SK-N-SH treated with all-trans-retinoic acid at 6 μM for 48 hours (cell line): ENCODE results near the gene EXOSC5.

Experiments used
- ATAC-seq: fragments of 200-7000 bp; cut with Tn5 transposase; 3 replicates; pipeline ENCODE4 v1.9.1; 2020; ENCODE audit warnings: mild to moderate bottlenecking, moderate library complexity
- ARNTL ChIP-seq: fragments of 450-650 bp; formaldehyde crosslinking; IDR thresholded peaks from 2 replicates; pipeline ENCODE4 v1.5.0; 2020; ENCODE audit warnings: low read depth, mild to moderate bottlenecking, moderate library complexity, borderline replicate concordance
- CSDC2 ChIP-seq: fragments of 250-450 bp; sonication (Bioruptor Pico); IDR thresholded peaks from 2 replicates; pipeline ENCODE4 v1.5.0; 2020; ENCODE audit warnings: mild to moderate bottlenecking, moderate library complexity
- ESRRG ChIP-seq: fragments of 250-450 bp; sonication (Bioruptor Pico); IDR thresholded peaks from 2 replicates; pipeline ENCODE4 v1.6.1; 2021; ENCODE audit warnings: mild to moderate bottlenecking
- GLIS3 ChIP-seq: fragments of 250-450 bp; sonication (Bioruptor Pico); IDR thresholded peaks from 2 replicates; pipeline ENCODE4 v1.5.0; 2020; ENCODE audit warnings: mild to moderate bottlenecking, moderate library complexity
- ISL1 ChIP-seq: fragments of 250-450 bp; sonication (Bioruptor Pico); IDR thresholded peaks from 2 replicates; pipeline ENCODE4 v2.1.2; 2022; ENCODE audit warnings: mild to moderate bottlenecking, moderate library complexity
- OSR1 ChIP-seq: fragments of 250-450 bp; sonication (Bioruptor Pico); IDR thresholded peaks from 2 replicates; pipeline ENCODE4 v1.8.0; 2022; ENCODE audit warnings: moderate library complexity, mild to moderate bottlenecking, inconsistent platforms
- PPARA ChIP-seq: fragments of 250-450 bp; sonication (Bioruptor Pico); IDR thresholded peaks from 2 replicates; pipeline ENCODE4 v1.5.0; 2020; ENCODE audit warnings: mild to moderate bottlenecking, borderline replicate concordance
- RARB ChIP-seq: fragments of 250-450 bp; sonication (Bioruptor Pico); IDR thresholded peaks from 2 replicates; pipeline ENCODE4 v1.8.0; 2021; ENCODE audit warnings: mild to moderate bottlenecking, moderate library complexity
- SNAI2 ChIP-seq: fragments of 250-450 bp; sonication (Bioruptor Pico); IDR thresholded peaks from 2 replicates; pipeline ENCODE4 v1.5.0; 2020; ENCODE audit warnings: mild to moderate bottlenecking, moderate library complexity
- TCF4 ChIP-seq: fragments of 250-450 bp; sonication (Bioruptor Pico); IDR thresholded peaks from 2 replicates; pipeline ENCODE4 v1.8.0; 2021; ENCODE audit warnings: mild to moderate bottlenecking, moderate library complexity, borderline replicate concordance
- TOX ChIP-seq: fragments of 250-450 bp; sonication (Bioruptor Pico); IDR thresholded peaks from 2 replicates; pipeline ENCODE4 v1.8.0; 2021; ENCODE audit warnings: mild to moderate bottlenecking, moderate library complexity, borderline replicate concordance
- ZFP3 ChIP-seq: fragments of 250-450 bp; sonication (Bioruptor Pico); IDR thresholded peaks from 2 replicates; pipeline ENCODE4 v1.5.0; 2020; ENCODE audit warnings: mild to moderate bottlenecking, moderate library complexity
- ZNF565 ChIP-seq: fragments of 450-650 bp; formaldehyde crosslinking; conservative IDR thresholded peaks from 2 replicates; pipeline ENCODE4 v1.5.0; 2020; ENCODE audit warnings: low read depth, mild to moderate bottlenecking, moderate library complexity
- ZNF70 ChIP-seq: fragments of 450-650 bp; formaldehyde crosslinking; IDR thresholded peaks from 2 replicates; pipeline ENCODE4 v1.5.0; 2020; ENCODE audit warnings: mild to moderate bottlenecking, moderate library complexity
- TF ChIP-seq, protein P1 (sequence below): fragments of 250-450 bp; sonication (Bioruptor Pico); IDR thresholded peaks from 2 replicates; pipeline ENCODE4 v1.8.0; 2021; ENCODE audit warnings: low read depth, mild to moderate bottlenecking, moderate library complexity, borderline replicate concordance
- TF ChIP-seq, protein P2 (sequence below): fragments of 250-450 bp; sonication (Bioruptor Pico); IDR thresholded peaks from 2 replicates; pipeline ENCODE4 v1.5.1; 2021; ENCODE audit warnings: mild to moderate bottlenecking, moderate library complexity
- TF ChIP-seq, protein P3 (sequence below): fragments of 250-450 bp; sonication (Bioruptor Pico); IDR thresholded peaks from 2 replicates; pipeline ENCODE4 v1.5.1; 2020; ENCODE audit warnings: low read depth, mild to moderate bottlenecking, moderate library complexity
- TF ChIP-seq, protein P4 (sequence below): fragments of 250-450 bp; sonication (Bioruptor Pico); IDR thresholded peaks from 2 replicates; pipeline ENCODE4 v1.5.0; 2020; ENCODE audit warnings: mild to moderate bottlenecking, moderate library complexity

The EXOSC5 gene

DNA sequence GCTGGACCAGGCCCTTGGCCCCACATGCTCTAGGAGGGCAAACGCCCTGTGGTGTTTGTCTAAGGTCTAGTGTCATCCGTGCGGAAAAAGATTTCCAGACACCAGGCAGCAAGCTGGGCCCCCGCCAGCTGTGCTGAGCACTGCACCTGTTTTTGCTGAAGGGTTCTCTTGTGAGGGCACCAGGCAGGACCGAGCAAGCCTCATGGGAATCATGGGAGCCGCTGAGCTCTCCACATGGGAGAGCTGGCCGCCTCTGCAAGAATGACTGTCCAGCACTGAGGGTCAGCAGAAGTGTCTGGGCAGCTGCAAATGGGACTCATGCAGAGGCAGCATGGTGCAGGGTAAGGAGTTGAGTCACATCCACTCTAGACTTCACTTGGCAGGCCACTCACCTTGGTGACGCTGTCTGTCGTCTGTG lies 18.0 kb upstream of the EXOSC5 start:
- ATAC-seq: no peak
- TF ChIP-seq RARB (CRISPR knock-in tag): no peak
- no peak for TF ChIP-seq ZFP3
- no peak for TF ChIP-seq ESRRG (CRISPR knock-in tag)
- TF ChIP-seq, protein P1, sequence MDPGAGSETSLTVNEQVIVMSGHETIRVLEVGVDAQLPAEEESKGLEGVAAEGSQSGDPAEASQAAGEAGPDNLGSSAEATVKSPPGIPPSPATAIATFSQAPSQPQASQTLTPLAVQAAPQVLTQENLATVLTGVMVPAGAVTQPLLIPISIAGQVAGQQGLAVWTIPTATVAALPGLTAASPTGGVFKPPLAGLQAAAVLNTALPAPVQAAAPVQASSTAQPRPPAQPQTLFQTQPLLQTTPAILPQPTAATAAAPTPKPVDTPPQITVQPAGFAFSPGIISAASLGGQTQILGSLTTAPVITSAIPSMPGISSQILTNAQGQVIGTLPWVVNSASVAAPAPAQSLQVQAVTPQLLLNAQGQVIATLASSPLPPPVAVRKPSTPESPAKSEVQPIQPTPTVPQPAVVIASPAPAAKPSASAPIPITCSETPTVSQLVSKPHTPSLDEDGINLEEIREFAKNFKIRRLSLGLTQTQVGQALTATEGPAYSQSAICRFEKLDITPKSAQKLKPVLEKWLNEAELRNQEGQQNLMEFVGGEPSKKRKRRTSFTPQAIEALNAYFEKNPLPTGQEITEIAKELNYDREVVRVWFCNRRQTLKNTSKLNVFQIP (CRISPR knock-in tag): no peak
- TF ChIP-seq, protein P2, sequence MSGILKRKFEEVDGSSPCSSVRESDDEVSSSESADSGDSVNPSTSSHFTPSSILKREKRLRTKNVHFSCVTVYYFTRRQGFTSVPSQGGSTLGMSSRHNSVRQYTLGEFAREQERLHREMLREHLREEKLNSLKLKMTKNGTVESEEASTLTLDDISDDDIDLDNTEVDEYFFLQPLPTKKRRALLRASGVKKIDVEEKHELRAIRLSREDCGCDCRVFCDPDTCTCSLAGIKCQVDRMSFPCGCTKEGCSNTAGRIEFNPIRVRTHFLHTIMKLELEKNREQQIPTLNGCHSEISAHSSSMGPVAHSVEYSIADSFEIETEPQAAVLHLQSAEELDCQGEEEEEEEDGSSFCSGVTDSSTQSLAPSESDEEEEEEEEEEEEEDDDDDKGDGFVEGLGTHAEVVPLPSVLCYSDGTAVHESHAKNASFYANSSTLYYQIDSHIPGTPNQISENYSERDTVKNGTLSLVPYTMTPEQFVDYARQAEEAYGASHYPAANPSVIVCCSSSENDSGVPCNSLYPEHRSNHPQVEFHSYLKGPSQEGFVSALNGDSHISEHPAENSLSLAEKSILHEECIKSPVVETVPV (CRISPR knock-in tag): no peak
- TF ChIP-seq ISL1 (CRISPR knock-in tag): no peak
- no peak for TF ChIP-seq ZNF565 (CRISPR knock-in tag)
- no peak for TF ChIP-seq OSR1 (CRISPR knock-in tag)

DNA sequence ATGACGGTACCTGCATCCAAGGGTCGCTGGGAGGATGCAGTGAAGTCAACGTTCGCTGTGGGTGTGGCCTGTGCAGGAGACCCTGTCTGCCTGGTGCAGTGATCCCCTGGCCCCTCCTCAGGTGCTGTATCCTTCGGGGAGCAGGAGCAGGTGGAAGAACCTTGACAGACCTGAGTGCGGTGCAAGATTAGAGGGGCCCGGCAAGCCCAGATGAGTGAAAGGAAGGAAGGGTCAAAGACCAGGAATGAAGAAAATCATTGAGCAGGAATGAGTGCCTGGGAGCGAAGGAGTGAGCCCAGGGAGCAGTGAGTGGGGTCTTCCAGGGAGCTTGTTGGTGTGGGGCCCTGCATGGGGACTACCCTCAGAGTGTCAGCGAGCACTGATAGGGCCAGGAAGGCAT lies 17.3 kb upstream of the EXOSC5 start:
- TF ChIP-seq TCF4 (CRISPR knock-in tag) (no peak), RARB (CRISPR knock-in tag) (no peak), PPARA (no peak), ESRRG (CRISPR knock-in tag) (no peak), ARNTL (CRISPR knock-in tag) (no peak), GLIS3 (CRISPR knock-in tag) (no peak), ZNF70 (CRISPR knock-in tag) (no peak), ISL1 (CRISPR knock-in tag) (no peak)
- TF ChIP-seq, protein P3, sequence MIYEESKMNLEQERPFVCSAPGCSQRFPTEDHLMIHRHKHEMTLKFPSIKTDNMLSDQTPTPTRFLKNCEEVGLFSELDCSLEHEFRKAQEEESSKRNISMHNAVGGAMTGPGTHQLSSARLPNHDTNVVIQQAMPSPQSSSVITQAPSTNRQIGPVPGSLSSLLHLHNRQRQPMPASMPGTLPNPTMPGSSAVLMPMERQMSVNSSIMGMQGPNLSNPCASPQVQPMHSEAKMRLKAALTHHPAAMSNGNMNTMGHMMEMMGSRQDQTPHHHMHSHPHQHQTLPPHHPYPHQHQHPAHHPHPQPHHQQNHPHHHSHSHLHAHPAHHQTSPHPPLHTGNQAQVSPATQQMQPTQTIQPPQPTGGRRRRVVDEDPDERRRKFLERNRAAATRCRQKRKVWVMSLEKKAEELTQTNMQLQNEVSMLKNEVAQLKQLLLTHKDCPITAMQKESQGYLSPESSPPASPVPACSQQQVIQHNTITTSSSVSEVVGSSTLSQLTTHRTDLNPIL (CRISPR knock-in tag): no peak
- TF ChIP-seq, protein P4, sequence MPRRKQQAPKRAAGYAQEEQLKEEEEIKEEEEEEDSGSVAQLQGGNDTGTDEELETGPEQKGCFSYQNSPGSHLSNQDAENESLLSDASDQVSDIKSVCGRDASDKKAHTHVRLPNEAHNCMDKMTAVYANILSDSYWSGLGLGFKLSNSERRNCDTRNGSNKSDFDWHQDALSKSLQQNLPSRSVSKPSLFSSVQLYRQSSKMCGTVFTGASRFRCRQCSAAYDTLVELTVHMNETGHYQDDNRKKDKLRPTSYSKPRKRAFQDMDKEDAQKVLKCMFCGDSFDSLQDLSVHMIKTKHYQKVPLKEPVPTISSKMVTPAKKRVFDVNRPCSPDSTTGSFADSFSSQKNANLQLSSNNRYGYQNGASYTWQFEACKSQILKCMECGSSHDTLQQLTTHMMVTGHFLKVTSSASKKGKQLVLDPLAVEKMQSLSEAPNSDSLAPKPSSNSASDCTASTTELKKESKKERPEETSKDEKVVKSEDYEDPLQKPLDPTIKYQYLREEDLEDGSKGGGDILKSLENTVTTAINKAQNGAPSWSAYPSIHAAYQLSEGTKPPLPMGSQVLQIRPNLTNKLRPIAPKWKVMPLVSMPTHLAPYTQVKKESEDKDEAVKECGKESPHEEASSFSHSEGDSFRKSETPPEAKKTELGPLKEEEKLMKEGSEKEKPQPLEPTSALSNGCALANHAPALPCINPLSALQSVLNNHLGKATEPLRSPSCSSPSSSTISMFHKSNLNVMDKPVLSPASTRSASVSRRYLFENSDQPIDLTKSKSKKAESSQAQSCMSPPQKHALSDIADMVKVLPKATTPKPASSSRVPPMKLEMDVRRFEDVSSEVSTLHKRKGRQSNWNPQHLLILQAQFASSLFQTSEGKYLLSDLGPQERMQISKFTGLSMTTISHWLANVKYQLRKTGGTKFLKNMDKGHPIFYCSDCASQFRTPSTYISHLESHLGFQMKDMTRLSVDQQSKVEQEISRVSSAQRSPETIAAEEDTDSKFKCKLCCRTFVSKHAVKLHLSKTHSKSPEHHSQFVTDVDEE: no peak
- no peak for ATAC-seq

DNA sequence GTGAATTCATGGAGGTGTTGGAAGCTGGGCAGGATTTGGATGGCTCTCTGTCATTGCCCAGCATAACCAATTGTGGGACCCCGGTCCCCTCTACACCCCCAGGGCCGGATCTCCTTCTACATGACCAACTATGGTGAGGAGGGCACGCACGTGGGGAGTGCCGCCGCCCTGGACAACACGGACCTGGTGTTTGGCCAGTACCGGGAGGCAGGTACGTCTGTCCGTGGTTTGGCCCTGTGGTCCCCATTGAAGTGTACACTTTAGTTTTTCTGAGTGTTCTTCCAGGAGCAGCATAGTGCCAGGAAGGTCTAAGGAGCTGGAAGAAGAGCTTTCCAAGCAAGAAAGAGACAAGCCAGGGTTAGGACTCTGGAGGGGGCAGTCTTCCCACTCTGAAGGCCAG lies 16.8 kb upstream of the EXOSC5 start:
- TF ChIP-seq, protein P2 (CRISPR knock-in tag): no peak
- no peak for TF ChIP-seq ZFP3
- no peak for TF ChIP-seq SNAI2 (CRISPR knock-in tag)
- TF ChIP-seq RARB (CRISPR knock-in tag): no peak
- no peak for TF ChIP-seq ESRRG (CRISPR knock-in tag)
- no peak for TF ChIP-seq ARNTL (CRISPR knock-in tag)
- no peak for TF ChIP-seq PPARA
- no peak for TF ChIP-seq TOX (CRISPR knock-in tag)
- no peak for TF ChIP-seq GLIS3 (CRISPR knock-in tag)
- TF ChIP-seq ISL1 (CRISPR knock-in tag): no peak
- TF ChIP-seq, protein P3 (CRISPR knock-in tag): no peak
- no peak for TF ChIP-seq CSDC2 (CRISPR knock-in tag)
- TF ChIP-seq ZNF565 (CRISPR knock-in tag): no peak
- ATAC-seq: no peak
